A673 (cell line): ENCODE data around the gene CHID1.

Experiments used
- CTCF ChIP-seq: fragments of 300-800, 200-600 bp; sonication (generic); conservative IDR thresholded peaks from 2 replicates; pipeline ENCODE4 v1.5.1; 2017; ENCODE audit warnings: low read depth, mild to moderate bottlenecking, antibody characterized with exemption, low read length, moderate library complexity, mixed read lengths
- EZH2 ChIP-seq: fragments of 200-600 bp; sonication (generic); IDR thresholded peaks from 2 replicates; pipeline ENCODE4 v1.6.1; 2017; ENCODE audit warnings: borderline replicate concordance, low read depth, mild to moderate bottlenecking, mixed read lengths, antibody characterized with exemption, low read length; ENCODE audit not compliant: poor library complexity, severe bottlenecking

DNA sequence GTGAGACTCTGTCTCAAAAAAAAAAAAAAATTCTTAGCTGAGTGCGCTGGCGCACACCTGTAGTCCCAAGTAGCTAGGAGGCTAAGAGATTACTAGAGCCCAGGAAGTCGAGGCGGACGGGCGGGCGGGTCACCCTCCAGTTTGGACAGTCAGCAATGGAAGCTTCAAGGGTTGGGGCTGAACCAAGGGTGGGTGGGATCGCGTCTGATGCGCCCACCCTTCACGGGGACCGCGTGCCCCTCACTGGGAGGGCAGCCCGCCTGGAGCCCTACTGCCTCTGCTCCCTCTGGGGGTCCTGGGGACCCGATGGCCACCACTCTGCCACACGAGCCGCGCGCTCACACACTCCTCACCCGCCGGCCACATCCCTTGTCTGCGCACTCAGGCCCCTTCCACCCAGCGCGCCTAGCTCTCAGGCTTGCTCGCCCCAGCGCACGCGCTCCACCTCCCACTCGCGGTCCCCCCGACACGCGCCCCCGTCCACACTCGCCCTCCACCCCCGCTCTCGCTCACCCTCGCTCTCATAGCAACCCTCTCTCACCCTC is 494 bp downstream of the CHID1 start:
- TF ChIP-seq CTCF (no peak), EZH2 (no peak)
